Measurements from ENCODE around the gene SMAD7. TPM values are rescaled to one million over a fixed set of nuclear protein-coding genes. Genes with fewer than 3 reads are reported as not detected.

SMAD7 gene
- total RNA-seq, 1 donor from 2014 or later, result 54.4 TPM

DNA sequence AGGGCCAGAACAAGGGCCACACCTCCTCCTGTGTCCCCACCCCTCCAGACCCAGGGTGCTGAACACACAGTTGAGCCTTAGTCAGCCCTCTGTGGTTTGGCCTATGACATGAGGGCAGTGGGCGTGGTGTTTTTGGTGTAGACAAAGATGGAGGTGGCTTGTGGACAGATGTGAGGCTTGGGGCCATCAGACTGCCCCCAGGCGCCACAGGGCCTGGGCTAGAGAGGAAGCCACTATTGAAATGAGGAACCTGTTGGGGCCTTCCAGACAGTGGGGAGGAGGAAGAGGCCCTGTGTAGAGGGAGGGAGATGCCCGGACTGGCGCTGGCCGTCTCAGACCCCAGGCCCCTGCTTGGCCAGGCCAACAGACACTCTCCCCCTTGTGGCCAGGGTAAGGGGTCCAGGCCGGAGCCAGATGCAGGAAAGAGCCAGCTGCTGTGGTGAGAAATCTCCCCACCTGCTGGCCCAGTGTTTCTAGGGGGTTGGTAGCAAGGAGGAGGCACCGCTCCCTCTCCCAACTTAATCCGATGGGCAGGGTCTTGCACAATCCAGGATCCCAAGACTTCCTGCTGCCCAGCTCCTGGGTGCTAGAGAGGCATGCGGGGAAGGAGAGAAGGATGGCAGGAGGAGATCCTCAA, 53.8 kb downstream of the SMAD7 start:
- DNase-seq (ENCODE audit: low spot score), result peak; percentile 69

DNA sequence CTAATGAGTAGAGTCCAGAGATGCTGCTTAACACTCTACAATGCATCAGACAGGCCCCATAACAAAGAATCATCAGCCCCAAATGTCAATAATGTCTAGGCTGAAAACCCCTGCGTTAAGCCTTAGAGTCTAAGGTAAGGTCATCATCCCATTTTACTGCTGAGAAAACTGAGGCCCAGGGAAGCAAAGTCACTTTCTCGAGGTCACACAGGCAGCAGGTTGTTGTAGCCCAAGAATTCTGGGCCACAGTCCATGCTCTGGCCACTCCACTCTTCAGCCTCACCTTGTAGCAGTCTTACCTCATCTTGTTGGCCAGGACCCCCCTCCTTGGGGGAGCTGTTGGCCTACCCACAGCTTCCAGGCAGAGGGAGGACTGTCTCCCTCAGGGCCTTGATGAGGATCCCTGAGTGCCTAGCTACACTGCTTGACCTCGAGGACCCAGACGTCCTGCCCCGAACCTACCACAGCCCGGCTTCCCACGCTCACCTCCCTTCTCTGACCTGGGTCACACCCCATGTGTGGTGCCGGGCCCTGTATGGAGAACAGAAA, 54.4 kb downstream of the SMAD7 start:
- no peak for DNase-seq (ENCODE audit: low spot score)

DNA sequence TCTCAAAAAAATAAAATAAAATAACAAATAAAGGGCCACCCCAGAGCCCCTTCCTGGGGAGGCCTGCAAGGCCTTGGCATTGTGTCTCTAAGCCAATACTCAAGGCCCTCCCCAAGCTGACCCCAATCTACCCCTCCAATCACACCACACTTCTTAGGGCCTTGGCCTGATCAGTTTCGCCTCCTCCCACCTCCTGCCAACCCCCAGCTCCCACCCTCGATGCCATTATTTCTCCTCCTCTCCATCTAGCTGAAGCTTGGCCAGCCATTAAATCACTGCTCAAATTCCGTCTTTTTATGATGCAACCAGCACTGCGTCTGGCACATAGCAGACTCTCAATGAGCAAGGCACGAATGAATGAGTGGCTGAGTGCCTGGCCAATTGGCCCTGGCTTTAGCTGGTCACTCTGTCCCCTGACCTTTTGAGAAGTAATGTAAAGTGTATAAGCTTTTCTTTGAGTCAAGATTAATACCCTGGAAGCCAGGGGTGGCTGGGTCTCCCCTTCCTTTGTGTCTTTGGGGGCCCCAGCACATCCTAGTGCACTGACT, 55.9 kb downstream of the SMAD7 start:
- no peak for DNase-seq (ENCODE audit: low spot score)

DNA sequence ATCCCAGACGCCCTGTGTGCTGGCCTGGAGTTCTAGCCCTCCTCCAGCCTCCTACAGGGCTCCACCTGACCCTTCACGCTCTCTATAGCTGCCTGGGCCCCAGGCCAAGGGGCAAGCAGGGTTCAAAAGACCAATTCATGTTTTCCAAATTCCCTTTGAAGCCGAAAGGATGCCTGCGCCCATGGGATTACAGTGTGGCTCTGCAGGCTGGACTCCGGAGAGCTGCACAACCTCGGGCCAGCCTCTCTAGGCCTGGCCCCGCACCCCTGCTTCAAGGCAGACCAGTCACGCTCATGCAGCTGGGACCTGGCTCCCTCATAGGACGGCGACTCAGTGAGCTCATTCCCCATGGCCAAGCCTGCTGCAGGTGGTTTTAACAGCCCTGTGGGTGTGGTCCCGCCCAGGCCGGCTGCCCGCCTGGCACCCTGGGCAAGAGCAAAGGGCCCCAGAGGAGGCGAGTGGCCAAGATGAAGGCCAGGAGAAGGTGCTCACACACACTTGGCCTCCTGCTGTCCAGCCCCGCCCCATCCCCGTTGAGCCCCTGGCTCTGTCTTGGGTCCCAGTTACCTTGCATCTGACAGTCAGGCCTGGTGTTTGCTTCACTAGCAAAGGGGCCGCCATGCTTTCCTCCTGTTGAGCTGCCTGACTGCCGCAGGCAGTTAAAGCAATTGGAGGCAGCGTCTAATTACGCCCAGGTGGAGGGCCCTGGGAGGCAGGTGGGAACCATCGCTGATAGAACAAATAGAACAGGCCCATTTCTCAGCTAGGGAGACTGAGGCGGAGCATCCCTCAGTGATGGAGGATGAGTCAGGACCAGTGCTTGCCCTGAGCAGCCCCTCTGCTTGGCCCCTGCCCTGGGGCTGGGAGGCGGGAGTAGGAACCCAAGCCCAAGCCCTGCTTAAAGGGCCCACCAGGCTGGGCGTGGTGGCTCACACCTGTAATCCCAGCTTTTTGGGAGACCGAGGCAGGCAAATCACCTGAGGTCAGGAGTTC, 56.9 kb downstream of the SMAD7 start:
- peak; percentile 64 for DNase-seq (ENCODE audit: low spot score)

DNA sequence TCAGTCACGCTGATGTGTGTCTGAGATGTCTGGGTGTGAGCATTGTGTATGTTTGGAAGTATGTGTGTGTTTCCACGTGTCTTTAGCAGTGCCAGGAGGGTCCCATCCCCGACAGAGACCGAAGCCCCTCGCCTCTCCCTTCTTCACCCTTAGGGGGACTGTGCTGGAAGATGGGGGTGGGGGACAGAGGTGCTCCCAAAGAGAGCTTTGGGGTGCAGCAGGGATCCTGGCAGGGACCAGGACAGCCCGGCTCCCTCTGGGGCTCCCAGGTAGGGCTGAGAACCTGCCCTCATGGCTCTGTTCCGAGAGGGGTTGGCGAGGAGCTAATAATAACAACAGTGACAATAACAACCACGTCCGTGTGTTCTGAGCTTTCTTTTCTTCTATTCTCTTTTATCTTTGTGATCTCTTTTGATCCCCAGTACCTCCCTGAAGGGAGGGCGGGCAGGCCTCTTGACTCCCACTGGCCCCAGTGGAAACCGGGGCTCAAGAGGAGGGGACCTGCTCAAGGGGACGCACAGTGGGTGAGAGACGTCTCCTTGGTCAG, 57.6 kb downstream of the SMAD7 start:
- DNase-seq (ENCODE audit: low spot score), result no peak

DNA sequence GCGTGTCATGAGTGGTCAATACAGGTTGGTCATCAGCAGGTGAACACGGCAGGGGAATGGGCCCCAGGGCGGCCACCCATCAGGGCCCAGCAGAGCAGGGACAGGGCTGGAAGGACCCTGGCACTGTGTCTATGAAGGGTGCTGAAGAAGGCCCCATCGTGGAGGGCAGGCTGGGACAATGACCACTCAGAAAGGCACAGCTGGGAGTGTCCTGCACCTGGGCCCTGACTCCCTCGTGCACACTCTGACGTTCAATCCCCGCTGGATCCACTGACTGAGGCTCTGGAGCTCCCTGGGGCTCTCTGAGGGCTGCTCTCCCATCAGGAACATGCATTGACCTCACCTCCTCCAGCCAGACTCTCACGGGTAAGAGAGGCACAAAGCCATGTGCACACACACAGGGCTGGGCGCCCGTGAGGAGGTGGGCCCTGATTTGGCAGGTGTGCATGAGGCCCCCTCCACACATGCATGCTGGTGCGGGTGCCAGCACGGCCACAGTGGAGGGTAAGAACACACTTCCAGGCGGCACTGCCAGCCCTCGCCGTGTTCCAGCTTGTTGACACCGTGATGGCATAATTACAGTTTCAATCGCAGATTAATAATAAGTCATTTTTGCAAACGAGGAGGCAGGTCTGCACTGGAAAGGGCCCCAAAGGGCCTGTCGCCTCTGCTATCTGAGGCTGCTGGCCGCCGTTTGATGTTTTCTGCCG, 58.5 kb downstream of the SMAD7 start:
- DNase-seq (ENCODE audit: low spot score), result no peak

DNA sequence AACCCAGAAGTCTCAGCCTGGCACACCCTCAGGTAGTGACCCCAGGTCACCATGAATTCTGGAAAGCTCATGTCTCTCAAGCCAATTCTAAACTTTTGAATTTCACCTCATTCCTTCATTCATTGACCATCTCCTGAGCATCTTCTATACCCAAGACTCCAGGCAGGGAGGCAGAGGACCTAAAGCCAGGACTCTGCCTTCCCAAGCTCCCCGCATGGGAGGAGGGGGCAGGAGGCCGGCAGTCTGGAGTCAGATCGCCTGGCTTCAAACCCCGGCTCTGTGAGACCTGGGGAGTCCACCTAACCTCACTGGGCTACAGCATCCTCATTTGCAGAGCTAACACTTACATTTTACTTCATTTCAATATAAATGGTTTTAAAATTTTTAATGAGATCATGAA, 59.0 kb downstream of the SMAD7 start:
- DNase-seq (ENCODE audit: low spot score), result no peak

DNA sequence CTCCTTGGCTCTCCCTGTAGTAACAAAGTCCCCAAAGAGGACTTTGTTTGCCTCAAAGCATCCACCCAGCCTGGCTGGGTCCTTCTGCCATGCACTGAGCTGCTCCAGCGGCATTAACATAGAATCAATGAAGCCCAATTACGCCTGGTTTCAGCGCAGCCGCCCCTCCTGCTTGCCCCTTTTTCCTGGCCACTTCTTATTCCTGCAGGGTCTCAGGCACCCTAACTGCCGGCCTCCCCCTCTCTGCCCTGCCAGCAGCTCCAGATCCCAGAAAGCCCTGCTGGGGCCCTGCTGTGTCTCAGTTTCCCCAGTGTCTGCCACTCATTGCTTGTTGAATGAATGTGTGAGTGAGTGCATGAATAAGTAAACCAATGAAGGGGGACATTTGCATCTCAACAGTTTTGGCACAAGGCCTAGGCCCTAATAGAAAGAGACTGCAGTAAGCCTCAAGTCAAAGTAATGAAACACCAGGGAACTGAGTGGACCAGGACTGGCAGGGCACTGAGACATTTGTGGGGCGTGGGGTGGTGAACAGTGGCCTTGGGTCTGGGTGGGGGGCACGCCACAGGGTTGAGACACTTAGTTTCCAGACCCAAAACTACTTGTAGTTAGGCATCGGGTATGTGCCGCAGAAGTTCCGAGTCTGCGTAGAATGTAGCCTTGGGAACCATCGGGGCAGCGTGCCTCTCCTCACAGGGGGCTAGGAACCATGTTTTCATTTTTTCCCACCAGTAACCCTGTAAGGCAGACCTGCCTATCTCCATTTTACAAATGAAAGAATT, 60.6 kb downstream of the SMAD7 start:
- DNase-seq (ENCODE audit: low spot score), result no peak

DNA sequence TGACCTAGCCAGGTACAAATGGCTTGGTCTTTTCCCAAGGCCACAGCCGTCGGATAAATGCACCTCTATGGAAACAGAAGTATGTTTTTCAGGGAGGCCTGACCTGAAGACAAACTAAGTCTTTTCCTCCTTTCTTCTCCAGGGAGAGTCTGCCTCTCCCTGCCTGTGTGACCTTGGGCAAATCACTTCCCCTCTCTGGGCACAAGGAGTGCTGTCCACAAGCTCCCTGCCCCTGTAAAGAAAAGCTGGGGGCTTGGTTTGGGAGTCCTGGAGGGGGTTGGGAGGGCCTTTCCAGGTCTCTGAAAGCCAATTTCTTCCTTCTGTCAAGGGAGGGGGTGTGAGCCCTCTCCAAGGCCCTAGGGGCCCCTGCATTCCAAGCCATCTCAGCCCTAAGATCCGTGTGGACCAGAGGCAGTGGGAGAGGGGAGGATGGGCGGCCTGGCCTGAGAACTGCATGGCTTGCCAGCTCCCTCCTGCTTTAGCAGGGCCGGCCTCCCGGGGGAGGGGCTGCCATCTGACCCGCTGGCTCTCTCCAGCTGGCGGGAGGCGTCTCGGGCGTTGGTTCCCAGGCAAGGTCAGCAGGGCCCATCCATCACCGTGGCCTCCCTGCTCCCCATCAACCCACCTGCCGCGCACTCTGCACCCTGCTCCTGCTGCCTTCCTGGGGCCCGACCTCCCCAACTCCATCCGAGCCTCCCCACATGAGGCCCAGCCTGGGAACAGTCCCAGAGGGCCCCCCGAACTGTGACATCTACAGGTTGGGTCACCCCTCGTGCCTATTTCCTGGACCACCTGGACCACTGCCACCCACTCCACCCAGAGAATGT, 61.4 kb downstream of the SMAD7 start:
- DNase-seq (ENCODE audit: low spot score), result peak; percentile 88

DNA sequence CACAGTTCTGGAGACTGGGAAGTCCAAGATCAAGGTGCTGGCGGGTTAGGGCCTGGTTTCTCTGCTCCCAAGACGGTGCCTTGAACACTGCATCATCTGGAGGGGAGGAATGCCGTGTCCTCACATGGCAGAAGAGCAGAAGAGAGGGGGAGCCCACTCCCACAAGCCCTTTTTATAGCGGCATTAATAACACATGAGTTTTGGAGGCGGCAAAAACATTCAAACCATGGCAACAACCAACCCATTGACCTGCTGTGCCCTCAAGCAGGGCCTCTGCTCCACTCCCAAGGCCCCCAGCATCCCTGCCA, 62.0 kb downstream of the SMAD7 start:
- no peak for DNase-seq (ENCODE audit: low spot score)

DNA sequence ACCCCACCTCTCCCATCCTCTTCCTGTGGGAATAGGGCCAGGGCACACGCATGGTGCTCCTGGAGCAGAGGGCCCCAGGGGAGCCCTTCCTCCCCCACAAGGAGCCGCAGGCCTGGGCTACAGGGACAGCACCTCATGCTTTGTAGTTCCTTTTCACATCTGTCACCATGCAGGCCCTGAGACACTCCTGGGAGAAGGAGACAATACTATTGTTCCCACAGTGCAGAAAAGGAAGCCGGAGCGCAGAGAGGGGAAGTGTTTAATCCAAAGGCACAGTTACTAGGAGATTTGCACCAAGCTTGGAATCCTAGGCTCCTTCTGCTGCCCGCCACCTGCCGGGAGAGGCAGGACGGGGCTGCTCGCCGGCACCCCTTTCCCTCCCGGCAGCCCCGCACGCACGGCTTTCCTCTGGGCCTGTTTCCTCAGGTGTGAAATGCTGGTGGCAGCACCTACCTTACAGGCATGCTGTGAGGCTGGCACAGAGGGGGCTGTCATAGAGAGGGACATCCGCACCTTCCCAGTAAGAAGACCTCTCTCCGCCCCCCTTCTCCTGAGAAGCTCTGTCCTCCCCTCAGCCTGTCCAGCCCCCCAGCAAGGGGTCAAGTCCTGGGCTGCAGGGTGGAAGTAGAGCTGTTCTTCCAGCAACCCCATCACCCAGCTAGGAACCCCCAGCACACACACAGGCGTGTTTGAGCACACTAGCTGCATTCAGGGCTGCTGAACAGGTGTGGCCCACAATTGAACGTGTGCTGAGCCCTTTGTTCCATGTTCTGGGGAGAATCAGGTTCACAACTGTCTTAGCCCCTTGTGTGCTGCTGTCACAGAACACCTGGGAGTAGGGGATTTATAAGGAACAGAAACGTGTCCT, 62.6 kb downstream of the SMAD7 start:
- DNase-seq (ENCODE audit: low spot score), result no peak

DNA sequence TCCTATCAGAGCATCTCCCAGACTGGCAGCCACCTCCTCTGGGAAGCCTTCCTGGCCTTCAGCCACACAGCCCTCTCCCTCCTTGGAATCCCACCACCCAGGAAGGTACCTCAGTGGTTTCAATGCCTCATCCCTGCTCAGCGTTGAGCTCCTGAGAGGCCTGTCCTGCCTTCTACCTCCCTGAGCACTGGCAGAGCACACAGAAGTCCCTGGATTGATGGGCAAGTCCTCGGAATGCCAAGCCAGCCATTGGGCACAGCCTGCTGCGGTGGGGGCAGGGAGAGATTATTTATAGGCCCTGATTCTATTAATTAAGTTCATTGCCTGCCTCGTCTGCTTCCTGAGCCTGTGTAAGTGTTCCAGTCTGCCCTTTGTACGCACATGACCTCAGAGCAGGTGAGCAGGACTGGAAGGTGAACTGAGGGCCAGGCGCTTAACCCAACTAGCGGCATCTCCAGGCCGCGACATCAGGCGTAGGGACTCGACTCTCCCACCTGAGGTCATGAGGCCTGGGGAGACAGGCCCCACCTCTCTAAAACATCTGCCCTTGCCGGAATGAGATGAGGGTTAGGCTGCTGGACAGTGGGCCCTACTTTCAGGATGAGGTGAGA, 63.4 kb downstream of the SMAD7 start:
- DNase-seq (ENCODE audit: low spot score), result no peak

DNA sequence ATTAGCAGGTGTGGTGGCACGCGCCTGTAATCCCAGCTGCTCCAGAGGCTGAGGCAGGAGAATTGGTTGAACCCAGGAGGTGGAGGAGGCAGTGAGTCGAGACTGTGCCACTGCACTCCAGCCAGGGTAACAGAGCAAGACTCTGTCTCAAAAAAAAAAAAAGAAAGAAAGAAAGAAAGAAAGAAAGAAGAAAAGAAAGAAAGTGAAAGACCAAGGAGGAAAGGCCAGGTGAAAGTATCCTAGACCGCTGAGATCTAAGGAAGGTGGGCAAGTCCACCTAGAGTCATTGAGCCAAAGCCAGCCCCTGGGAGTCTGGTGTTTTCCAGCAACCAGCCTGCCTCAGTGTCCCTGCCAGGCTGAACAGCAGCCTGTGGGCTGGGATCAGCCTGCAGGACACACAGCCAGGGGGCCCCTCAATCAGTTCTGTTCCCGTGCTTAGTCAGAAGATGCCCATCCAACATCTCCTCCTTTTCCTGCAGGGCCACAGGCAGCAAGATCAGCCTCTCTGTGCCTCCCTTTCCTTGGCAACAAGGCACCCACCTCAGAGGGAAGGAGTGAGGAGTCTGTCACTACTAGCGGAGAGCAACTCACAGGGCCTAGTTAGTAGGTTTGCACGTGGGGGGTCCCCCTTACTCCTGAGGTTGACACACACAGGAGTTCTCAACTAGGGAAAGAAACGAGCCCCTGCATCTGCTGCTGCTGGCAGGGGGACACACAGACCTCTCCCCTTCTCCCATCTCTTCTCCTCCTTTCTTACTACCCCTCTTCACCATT, 64.1 kb downstream of the SMAD7 start:
- no peak for DNase-seq (ENCODE audit: low spot score)

DNA sequence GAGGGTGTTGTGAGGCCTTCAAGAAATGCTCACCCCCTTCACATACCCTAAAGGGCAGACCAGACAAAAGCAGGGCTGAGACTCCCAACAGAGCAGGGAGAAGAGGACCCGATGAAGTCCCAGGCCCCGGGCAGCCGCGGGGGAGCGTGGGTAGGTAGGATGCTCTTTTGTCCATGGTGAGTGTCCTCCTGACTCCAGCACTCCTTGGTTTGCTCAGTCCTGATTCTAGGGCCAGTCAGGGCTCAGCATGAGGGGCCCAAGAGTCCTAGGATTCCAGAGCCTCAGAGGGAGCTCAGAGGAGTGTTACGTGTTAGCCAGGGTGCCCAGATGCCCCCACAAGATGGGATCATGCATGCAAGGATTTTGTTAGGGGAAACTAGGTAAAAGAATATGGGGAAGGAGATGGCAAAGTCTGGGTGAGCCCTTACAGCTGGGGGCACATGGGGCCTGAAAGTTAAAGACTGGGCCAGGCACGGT, 64.8 kb downstream of the SMAD7 start:
- no peak for DNase-seq (ENCODE audit: low spot score)

DNA sequence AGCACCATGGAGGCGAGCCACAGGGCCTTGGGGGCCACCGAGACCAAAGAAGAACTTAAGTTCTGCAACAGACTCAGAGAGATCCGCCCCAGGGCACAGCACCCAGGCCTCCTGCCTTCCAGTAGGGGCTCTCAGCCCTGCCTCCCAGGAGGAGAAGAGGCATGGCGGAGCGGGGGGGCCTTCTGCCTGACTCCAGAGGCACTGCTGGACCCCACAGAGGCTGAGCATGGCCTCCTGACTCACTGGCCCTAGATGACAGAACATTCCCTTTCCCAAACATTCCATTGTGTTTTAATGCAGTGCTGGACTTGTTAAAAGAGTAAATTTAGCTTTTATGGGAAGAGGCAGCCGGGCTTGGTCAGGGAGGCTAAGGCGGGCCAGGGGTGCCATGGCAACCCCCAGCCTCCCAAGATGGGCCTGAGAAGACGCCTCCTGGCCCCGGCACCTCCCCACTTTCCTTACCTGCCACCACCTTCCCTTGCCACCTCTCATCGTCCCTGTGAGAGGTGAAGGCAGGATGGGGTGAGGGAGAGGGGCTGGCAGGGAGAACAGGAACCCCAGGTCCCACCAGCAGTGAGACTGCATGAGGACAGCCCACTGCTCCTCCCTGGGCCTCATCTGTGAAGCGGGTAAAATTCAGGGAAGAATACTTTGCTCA, 65.4 kb downstream of the SMAD7 start:
- peak; percentile 68 for DNase-seq (ENCODE audit: low spot score)

DNA sequence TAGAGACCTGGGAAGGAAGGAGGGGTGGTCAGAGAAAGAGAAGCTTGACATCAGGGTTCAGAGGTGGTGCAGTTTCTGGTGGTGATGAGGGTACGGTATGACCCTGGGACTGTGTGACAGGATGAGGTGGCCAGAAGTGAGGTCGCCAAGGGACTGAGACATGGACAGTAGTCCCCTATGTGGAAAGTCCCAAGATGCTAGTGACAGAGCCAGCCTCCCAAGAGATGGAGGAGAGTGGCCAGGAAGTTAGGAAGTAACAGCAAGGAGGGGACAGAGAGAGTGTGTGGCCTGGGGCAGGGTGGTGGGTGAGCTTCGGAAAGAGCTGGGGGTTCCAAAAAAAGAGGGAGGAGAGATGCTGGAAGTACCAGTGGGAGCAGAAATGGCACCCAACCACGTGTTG, 66.0 kb downstream of the SMAD7 start:
- DNase-seq (ENCODE audit: low spot score), result no peak

DNA sequence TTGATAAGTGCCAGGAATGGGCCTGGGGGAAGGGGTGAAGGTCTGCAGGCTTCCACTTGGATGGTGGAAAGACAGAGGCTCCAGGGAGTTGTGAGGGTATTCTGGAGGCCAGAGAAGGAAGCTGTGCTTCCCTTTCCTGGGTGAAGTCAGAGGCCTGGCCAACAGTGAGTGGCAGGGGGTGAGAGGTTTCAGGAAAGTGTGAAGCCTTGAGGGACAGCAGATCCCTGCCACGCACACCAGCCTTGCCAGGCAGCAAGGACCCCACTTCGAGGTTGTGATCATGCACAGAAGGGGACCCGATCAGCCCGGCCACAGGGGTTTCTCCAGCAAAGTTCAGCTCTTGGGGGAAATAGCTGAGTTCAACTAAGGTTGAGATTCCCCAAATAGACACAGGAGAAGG, 66.5 kb downstream of the SMAD7 start:
- no peak for DNase-seq (ENCODE audit: low spot score)

All from umbilical cord (tissue), 2 donors.